Esophagus squamous epithelium (tissue), 4 donors: ENCODE results near the gene ATG14.

ENCODE experiments used
- CTCF ChIP-seq, 6 experiments: fragments of 450-650 bp in 4 of 6; fragments of 200-600 bp in 2 of 6; sonication (generic) in 2 of 6; IDR thresholded peaks; one replicate each; pipeline ENCODE4 v1.5.1; 2016 to 2019; ENCODE audit warnings: antibody characterized with exemption in 6 of 6, mild to moderate bottlenecking in 4 of 6, moderate library complexity in 4 of 6
- POLR2A ChIP-seq, 4 donors: fragments of 450-650 bp; IDR thresholded peaks; one replicate each; pipeline ENCODE4 v1.6.1; 2017; ENCODE audit warnings: antibody characterized with exemption in 4 of 4, mild to moderate bottlenecking in 4 of 4, moderate library complexity in 3 of 4

GRCh38 chr14:55410876-55411275, 754 bp downstream of the ATG14 start:
- TF ChIP-seq CTCF (IDR thresholded peaks at IDR 0.05) (no peak), POLR2A (IDR thresholded peaks at IDR 0.05) (no peak)
